NK-92 treated with Interleukin-12 subunit alpha and Interleukin-12 subunit beta, amount 100 ng/mL, for 24 hours (cell line): ENCODE data around the gene GOLGA6L24.
"Not testable (repeated sequence)": the region's sequence is repeated elsewhere in the genome, so short reads cannot be mapped to it uniquely, and the experiment has no call there.

Source experiments
- DNase-seq: peaks from one replicate; lab custom pipeline; 2025; lab: John Stamatoyannopoulos, UW

GOLGA6L24 gene, protein sequence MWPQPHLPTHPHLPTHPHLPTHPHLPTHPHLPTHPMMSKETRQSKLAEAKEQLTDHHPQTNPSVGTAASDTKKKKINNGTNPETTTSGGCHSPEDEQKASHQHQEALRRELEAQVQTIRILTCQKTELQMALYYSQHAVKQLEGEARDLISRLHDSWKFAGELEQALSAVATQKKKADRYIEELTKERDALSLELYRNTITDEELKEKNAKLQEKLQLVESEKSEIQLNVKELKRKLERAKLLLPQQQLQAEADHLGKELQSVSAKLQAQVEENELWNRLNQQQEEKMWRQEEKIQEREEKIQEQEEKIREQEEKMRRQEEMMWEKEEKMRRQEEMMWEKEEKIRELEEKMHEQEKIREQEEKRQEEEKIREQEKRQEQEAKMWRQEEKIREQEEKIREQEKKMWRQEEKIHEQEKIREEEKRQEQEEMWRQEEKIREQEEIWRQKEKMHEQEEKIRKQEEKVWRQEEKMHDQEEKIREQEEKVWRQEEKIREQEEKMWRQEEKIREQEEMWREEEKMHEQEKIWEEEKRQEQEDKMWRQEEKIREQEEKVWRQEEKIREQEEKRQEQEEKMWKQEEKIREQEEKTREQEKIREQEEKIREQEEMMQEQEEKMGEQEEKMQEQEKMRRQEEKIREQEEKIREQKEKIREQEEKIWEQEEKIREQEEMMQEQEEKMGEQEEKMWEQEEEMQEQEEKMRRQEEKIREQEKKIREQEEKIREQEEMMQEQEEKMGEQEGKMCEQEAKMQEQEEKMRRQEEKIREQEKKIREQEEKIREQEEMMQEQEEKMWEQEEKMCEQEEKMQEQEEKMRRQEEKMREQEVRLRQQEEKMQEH

DNA sequence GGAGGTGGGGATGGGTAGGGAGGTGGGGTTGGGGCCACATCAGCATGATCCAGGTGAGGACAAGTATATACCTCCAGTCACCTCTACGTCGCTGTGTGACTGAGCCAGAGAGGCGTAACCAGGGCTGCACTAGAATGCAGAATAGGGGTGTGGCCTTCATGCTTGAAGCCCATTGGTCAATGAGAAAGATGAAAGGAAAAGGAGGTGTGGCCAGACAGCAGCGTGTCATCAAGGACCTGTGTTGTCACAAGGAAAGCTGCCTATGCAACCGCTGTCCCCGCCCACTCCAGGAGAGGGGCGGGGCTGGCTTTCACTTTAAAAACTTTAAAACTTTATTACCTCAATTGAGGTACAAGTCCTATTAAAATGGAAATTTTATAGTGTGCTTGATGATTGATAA is at the start of gene GOLGA6L24:
Gene GOLGA6L24, minus strand, starts transcription at position 101 of the 400 bp plus-strand sequence. Its CDS starts 61 bp downstream, at position 40.
- not testable (repeated sequence) for DNase-seq

DNA sequence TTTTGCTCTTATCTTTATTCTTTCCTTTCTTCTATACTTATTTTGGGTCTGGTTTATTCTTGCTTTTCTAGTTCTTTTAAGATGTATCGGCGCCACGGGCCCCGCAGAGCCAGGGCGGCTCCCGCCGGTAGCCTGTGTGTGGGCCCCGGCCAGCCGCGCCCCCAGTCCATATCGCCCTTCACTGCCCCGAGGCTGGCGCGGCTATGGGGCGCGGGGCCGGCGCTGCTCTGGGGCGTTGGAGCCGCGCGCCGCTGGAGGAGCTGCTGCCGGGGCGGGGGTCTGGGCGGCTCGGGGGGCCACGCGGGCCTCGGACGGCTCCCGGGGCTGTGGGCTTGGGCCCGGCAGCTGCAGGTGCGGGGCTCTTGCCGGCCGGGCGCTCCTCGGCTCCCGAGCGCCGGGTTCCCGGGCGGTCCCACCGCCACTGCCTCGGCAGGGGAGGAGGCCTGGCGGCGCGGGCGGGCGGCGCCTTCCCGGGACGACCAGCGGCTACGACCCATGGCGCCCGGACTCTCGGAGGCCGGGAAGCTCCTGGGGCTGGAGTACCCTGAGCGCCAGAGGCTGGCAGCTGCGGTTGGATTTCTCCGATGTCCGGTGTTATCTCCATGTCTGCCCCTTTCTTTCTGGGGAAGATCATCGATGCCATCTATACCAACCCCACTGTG is 45.0 kb upstream of the GOLGA6L24 start:
- DNase-seq, result not testable (repeated sequence)

DNA sequence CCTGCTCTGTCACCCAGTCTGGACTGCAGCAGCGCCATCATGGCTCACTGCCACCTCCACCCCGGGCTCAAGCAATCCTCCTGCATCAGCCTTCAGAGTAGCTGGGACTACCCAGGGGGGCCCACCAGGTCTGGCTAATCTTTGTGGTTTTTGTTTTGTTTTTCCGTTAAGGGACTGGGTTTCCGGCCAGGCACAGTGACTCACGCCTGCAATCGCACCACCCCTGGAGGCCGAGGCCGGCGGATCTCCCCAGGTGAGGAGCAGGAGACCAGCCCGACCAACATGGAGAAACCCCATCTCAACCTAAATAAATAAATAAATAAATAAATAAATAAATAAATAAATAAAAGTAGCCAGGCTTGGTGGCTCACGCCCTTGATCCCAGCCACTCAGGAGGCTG is 38.1 kb upstream of the GOLGA6L24 start:
- DNase-seq, result not testable (repeated sequence)

DNA sequence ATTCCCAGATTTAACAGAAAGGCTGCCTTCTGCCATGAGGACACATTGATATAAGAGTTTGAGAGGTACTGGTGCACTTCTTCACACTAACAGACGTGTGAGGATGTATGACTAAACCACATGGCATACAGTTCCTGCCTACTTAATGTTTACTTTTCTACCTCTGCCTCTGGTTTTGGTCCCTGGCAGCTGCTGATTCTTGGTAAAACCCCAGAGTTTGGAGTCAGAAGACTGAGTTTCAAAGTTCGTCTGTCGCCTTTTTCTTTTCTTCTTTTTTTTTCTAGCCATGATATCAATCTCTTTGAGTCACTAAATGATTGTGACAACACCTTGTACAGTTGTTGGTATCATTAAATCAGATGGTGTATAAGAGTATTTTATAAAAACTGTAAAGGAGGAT is 22.2 kb upstream of the GOLGA6L24 start:
- not testable (repeated sequence) for DNase-seq

DNA sequence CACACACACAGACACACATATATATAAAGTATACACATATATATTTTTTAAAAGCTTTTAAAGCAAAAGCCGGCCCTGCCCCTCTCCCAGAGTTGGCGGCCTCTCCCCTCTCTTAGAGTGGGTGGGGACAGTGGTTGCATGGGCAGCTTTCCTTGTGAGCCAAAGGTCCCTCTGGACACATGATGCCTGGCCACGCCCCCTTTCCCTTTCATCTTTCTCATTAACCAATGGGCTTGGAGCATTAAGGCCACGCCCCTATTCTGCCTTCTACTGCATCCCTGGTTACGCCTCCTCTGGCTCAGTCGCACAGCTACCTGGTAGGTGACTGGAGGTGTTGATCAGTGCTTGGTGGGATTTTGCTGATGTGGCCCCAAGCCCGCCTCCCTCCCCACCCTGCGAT is 20.5 kb upstream of the GOLGA6L24 start, which contains the start of gene GOLGA8F:
Gene GOLGA8F, plus strand, starts transcription at position 301 of the 400 bp plus-strand sequence. Its CDS starts 98 bp downstream, at position 399.
- not testable (repeated sequence) for DNase-seq

DNA sequence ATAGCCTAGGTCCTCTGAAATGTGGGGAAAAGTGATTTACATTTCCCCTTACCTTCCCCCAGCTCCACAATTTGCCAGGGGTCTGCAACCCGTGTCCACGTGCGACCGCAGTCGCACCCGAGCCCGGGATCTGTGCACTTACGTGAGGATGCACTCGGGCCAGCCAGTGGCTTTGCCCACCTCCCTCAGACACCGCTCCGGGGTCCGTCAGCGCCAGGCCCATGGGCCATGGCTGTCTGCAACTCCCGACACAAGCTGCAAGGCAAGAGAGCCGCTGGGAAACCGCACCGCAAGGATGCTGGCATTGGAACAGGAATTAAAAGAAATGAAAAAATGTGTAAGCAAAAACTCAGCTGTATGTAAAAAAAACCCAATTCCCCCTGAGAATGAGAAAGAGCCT is 7.6 kb upstream of the GOLGA6L24 start:
- not testable (repeated sequence) for DNase-seq

DNA sequence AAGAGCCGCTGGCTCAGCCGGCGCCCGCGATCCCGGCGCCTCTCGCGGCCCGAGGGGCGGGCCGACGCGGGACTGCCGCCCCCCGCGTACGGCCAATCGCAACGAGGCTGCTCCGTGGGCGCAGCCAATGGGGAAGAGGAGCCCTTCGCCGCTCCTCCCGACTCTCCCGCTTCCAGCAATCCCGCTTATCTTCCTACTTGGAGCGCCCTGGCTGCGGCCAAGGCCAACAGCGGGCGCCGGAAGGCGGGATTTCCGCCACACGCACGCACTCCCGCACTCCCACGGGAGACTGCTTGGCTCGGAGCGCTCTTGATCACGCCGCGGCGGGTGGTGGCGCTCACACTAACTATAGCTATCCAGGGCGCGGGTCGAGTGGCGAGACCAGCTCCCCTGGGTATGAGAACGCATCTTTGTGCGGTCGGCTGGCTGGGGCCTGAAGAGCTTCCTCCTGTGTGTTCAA is 35.7 kb downstream of the GOLGA6L24 start, which contains the start of gene HERC2:
Gene HERC2, minus strand, starts transcription at position 51 of the 460 bp plus-strand sequence. CDS start 746 bp downstream, outside the sequence.
- not testable (repeated sequence) for DNase-seq

DNA sequence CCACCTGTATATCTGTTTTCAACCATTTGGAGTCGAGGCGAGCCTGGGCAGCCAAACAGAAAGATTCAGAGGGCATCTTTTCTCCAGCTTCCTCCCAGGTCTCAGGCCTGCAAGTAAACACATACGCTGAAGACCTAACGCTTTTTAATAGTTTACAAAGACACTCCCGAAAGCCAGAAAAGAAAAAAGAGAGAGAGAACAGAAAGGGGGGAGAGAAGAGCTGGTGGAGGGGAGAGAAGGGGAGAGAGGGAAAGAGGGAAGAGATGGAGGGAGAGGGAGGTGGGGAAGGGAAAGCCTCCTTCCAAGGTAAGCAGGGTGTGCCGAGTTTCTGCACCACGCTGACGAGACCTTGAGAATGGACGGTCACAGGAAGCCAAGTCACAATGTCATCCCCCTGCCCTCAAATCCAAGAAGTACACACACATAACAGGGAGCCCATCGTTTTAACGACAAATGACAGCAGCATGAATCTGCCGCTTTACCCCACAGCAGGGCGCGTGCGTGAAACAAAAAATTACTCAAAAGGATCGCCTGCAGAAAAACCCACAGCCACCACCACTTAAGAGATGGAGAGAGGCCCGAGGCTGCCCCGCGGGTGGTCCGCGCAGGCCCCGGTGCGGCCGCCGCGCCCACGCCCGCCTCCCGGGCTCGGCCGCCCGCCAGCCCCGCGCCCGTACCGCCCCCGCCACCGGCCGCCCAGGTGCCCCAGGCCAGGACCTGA is 36.4 kb downstream of the GOLGA6L24 start:
- DNase-seq, result not testable (repeated sequence)

DNA sequence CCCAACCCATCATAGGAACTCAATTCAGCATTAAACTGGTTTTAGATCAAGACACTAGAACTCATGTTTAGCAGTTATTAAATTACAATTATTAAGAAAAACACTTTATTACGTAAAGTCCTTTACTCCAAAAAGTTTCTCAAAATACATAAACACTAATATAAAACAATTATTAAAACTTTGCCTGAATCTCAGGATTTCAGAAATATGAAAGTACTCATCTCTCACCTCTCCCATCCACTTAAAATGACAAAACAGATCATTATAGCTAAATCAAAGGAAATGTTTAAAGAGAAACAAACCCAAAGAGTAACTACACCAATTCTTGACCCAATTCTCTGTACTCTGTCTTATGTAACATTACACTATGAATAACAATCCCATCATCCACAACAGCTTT is 38.2 kb downstream of the GOLGA6L24 start:
- not testable (repeated sequence) for DNase-seq

DNA sequence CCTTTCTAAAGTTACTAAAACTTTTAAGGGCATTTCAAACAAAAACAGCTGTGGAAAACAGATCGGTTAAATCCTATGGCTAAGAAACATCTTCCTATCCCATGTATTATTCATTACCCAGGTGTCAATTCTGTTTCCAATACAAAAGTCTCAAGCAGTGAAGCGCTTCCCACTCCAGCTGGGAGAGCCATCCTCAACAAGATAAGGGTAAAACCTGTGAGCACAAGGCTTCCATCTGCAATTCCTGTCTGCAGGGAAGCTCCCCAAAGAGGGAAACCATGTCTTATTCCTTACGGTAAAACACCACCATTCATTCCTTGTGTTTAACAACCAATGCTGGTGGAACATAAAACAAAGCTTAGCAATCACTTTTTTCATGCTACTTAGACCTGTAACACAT is 39.1 kb downstream of the GOLGA6L24 start:
- DNase-seq, result not testable (repeated sequence)

DNA sequence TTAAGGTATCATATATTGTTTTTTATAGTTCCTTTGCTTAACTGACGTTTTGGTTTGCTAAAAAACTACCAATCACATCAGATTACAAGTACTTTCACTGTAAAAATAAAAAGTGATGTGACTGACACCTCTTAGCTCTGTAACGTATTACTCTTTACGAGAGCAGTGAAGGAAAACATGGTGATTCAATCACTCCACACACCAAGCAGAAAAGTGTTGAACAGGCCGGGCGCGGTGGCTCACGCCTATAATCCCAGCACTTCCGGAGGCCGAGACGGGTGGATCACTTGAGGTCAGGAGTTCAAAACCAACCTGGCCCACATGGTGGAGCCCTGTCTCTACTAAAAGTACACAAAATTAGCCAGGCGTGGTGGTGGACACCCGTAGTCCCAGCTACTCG is 39.8 kb downstream of the GOLGA6L24 start:
- not testable (repeated sequence) for DNase-seq

DNA sequence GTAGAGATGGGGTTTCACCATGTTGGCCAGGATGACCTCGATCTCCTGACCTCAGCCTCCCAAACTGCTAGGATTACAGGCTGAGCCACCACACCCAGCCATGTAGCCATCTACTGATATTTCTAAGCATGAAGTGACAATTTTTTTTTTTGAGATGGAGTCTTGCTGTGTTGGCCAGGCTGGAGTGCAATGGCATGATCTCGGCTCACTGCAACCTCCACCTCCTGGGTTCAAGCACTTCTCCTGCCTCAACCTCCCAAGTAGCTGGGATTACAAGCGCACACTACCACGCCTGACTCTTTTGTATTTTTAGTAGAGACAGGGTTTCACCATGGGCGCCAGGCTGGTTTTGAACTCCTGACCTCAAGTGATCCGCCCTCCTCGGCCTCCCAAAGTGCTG is 40.9 kb downstream of the GOLGA6L24 start:
- not testable (repeated sequence) for DNase-seq

DNA sequence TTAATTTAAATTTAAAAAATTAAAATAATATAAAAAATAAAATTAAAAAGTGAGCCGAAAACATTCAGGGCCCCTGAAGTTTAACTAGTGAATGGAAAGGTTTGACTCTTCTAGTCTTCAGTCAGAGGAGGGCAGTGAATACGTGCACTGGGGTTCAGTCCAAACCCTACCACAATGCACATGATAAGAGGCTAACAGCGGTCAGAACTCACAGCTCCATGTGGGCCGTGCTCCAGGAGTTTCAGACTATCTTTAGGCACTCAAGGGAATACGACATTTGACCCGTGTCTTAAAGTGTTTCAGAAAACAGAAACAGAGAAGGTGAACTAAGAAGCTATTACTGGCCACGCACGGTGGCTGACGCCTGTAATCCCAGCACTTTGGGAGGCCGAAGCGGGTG is 47.4 kb downstream of the GOLGA6L24 start:
- DNase-seq, result not testable (repeated sequence)

DNA sequence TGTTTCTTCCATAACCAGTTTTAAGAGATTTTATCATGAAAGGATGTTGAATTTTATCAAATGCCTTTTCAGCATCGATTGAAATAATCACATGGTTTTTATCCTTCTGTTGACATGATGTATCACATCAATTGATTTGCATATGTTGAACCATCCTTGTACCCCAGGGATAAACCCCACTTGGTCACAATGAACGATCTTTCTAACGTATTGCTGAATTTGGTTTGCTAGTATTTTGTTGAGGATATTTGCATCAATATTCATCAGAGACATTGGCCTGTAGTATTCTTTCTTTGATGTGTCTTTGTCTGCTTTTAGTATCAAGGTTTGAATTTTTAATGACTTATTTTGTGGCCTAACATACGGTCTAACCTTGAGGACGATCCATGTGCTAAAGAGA is 49.2 kb downstream of the GOLGA6L24 start:
- DNase-seq, result not testable (repeated sequence)
